BJ (cell line): ENCODE data around the gene CCDC83. TPM values are rescaled to one million over a fixed set of nuclear protein-coding genes. Genes with fewer than 3 reads are reported as not detected.
"Not testable (repeated sequence)": the region's sequence is repeated elsewhere in the genome, so short reads cannot be mapped to it uniquely, and the experiment has no call there.

Experiments
- CTCF ChIA-PET: fragments of 350-600 bp; formaldehyde crosslinking; extraction: SDS; loops from one replicate; lab custom pipeline; 2021; ENCODE audit warnings: antibody characterized with exemption, inconsistent platforms; lab: Yijun Ruan, JAX
- POLR2A ChIA-PET: fragments of 300-600 bp; sonication (Branson Sonifier 250); formaldehyde crosslinking; extraction: SDS; loops from one replicate; lab custom pipeline; 2021; ENCODE audit warnings: antibody characterized with exemption; lab: Charles Lee
- DNase-seq: peaks from one replicate; pipeline ENCODE4 v3.0.0-alpha.2; 2011; ENCODE audit warnings: low read depth
- H3K27me3 ChIP-seq: 2 replicates; pipeline ENCODE4 v1.6.0; 2011; ENCODE audit warnings: low read length; ENCODE audit not compliant: control insufficient read depth, insufficient read depth
- H3K36me3 ChIP-seq: 2 replicates; pipeline ENCODE4 v1.5.1; 2011; ENCODE audit warnings: low read length; ENCODE audit not compliant: control insufficient read depth, insufficient read depth
- H3K4me3 ChIP-seq: 2 replicates; pipeline ENCODE4 v1.5.1; 2011; ENCODE audit warnings: low read depth, mild to moderate bottlenecking, control low read depth, low read length
- CTCF ChIP-seq: IDR thresholded peaks from 2 replicates; pipeline ENCODE4 v1.5.1; 2011; ENCODE audit warnings: low read depth, mild to moderate bottlenecking, control low read depth, inconsistent platforms, low read length, moderate library complexity; ENCODE audit not compliant: insufficient read depth
- polyA plus RNA-seq: library from polyadenylated mRNA; depleted of rRNA; stranded (reverse); fragments of >200 nt; gene quantifications from 2 replicates; pipeline ENCODE4 v1.2.3, GENCODE V29; 2011

The CCDC83 gene
- polyA plus RNA-seq, 1 experiment = not detected

GRCh38 chr11:85854212-85854556 is 999 bp upstream of the CCDC83 start:
- no peaks in the 10 kb centered on the region for H3K36me3 ChIP-seq
- peak overlapping the region; percentile 63 for H3K4me3 ChIP-seq
- H3K27me3 ChIP-seq = no peaks in the 10 kb centered on the region
- no peak for TF ChIP-seq CTCF
- ChIA-PET CTCF (interaction anchor here (0.6 to 2.6 kb wide), 41 partner anchors 9 to 439 kb away, joined by 3 to 19 read pairs (median 5); partner anchors contain the start of gene TMEM126B), POLR2A (interaction anchor here (0.9 kb wide), 1 partner anchor 439 kb away, joined by 3 read pairs; no protein-coding TSS in a partner anchor)
- DNase-seq = no peak

GRCh38 chr11:85854557-85855340 is 434 bp upstream of the CCDC83 start:
- TF ChIP-seq CTCF = peak; percentile 74
- ChIA-PET CTCF (interaction anchor here (0.5 to 2.6 kb wide), 61 partner anchors 9 to 596 kb away, joined by 3 to 19 read pairs (median 4); partner anchors contain the start of genes TMEM126A and TMEM126B), POLR2A (interaction anchor here (0.9 kb wide), 1 partner anchor 439 kb away, joined by 3 read pairs; no protein-coding TSS in a partner anchor)
- no peaks in the 10 kb centered on the region for H3K27me3 ChIP-seq
- DNase-seq = peak; percentile 40
- peak overlapping the region; percentile 63 for H3K4me3 ChIP-seq
- no peaks in the 10 kb centered on the region for H3K36me3 ChIP-seq

GRCh38 chr11:85857098-85857497 is 1.9 kb downstream of the CCDC83 start:
- H3K27me3 ChIP-seq = no peaks in the 10 kb centered on the region
- CTCF ChIA-PET = no interaction called here
- TF ChIP-seq CTCF = no peak
- no peaks in the 10 kb centered on the region for H3K36me3 ChIP-seq
- POLR2A ChIA-PET = no interaction called here
- no peak overlapping the region for H3K4me3 ChIP-seq
- no peak for DNase-seq

- H3K36me3 ChIP-seq, DNase-seq, H3K4me3 ChIP-seq, POLR2A ChIA-PET, H3K27me3 ChIP-seq: not testable (repeated sequence)
- CTCF ChIA-PET = interaction anchor here (0.6 kb wide), 1 partner anchor 1009 kb away, joined by 3 read pairs; no protein-coding TSS in a partner anchor
Observed at GRCh38 chr11:85859541-85859940, 4.4 kb downstream of the CCDC83 start.

DNA sequence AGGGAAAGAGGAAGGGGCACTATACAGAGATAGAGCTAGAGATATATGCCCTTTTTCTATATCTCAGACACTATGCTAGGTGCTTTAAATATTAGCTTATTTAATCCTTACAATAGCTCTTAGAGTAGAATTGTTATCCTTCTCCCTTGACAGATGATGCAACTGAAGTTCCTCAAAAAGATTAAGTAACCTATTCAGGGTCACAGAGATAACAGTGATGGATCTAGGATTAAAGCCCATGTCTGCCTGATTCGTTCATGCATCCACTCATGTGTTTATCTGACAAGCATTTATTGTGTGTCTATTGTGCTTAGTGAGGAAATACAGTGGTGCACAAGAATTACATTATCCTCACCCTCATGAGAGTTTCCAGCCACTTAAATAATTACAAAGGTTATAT is 8.7 kb downstream of the CCDC83 start:
- no peak for DNase-seq
- H3K27me3 ChIP-seq = no peaks in the 10 kb centered on the region
- no peak for TF ChIP-seq CTCF
- no peak overlapping the region for H3K4me3 ChIP-seq
- POLR2A ChIA-PET = no interaction called here
- CTCF ChIA-PET = interaction anchor here (0.5 to 1.3 kb wide), 3 partner anchors 9 to 991 kb away, joined by 3 to 4 read pairs (median 4); partner anchors contain the start of gene CCDC83
- no peaks in the 10 kb centered on the region for H3K36me3 ChIP-seq
